Measurements from ENCODE around the gene RHOC.
A peak's percentile ranks its signal among the peaks of the same experiment; 100 is the strongest.

Gene RHOC

GRCh38 chr1:112698366-112699310 is 8.3 kb downstream of the RHOC start:
- no peak overlapping the region for H3K4me3 ChIP-seq (ENCODE audit: low read length)
- H3K56ac ChIP-seq (ENCODE audit: low read length) = peak overlapping the region; percentile 22
- no peak overlapping the region for H3K4me2 ChIP-seq (ENCODE audit: low read length)
- no peak overlapping the region for H3K4ac ChIP-seq (ENCODE audit: low read depth, low read length)
- H2BK5ac ChIP-seq (ENCODE audit: low read length) = no peak overlapping the region
- H2AK5ac ChIP-seq (ENCODE audit: low read length) = no peak overlapping the region
- H3K18ac ChIP-seq (ENCODE audit: low read length) = no peak overlapping the region
- peaks cover 24% of the 10 kb centered on the region for H3K36me3 ChIP-seq (ENCODE audit: control insufficient read depth, insufficient read depth, low read length)
- H4K5ac ChIP-seq (ENCODE audit: low read length) = no peak overlapping the region
- H3K27me3 ChIP-seq (ENCODE audit: insufficient read depth, low read length, poor library complexity) = no peaks in the 10 kb centered on the region
- H3K9ac ChIP-seq (ENCODE audit: low read length) = peak overlapping the region; percentile 44
- H2BK120ac ChIP-seq (ENCODE audit: low read depth, low read length) = no peak overlapping the region
- H3K23ac ChIP-seq (ENCODE audit: low read length) = no peak overlapping the region
- H3K79me2 ChIP-seq (ENCODE audit: control insufficient read depth, insufficient read depth, low read length) = peaks cover 2% of the 10 kb centered on the region
- DNase-seq = peak; percentile 92
- no peak overlapping the region for H2BK15ac ChIP-seq (replicated peaks; ENCODE audit: low read depth)
- H4K8ac ChIP-seq (ENCODE audit: low read depth, low read length) = no peak overlapping the region
- WGBS (ENCODE audit: extremely low coverage, insufficient coverage, low lambda C conversion rate) = no CpG with 5 or more reads among the region's 17 CpGs
- H3K79me1 ChIP-seq (ENCODE audit: low read length) = peaks cover 17% of the 10 kb centered on the region
- H3K4me1 ChIP-seq (ENCODE audit: control insufficient read depth, low read depth, low read length) = peaks cover 31% of the 10 kb centered on the region
- no peak overlapping the region for H3K27ac ChIP-seq (ENCODE audit: low read depth, low read length)

GRCh38 chr1:112697781-112698201 is 9.1 kb downstream of the RHOC start:
- no peaks in the 10 kb centered on the region for H3K27me3 ChIP-seq (ENCODE audit: insufficient read depth, low read length, poor library complexity)
- no peak overlapping the region for H3K4me3 ChIP-seq (ENCODE audit: low read length)
- H3K23ac ChIP-seq (ENCODE audit: low read length) = no peak overlapping the region
- no peaks in the 10 kb centered on the region for H3K79me2 ChIP-seq (ENCODE audit: control insufficient read depth, insufficient read depth, low read length)
- H3K36me3 ChIP-seq (ENCODE audit: control insufficient read depth, insufficient read depth, low read length) = peaks cover 22% of the 10 kb centered on the region
- no peak for DNase-seq
- no peak overlapping the region for H4K8ac ChIP-seq (ENCODE audit: low read depth, low read length)
- H3K79me1 ChIP-seq (ENCODE audit: low read length) = peaks cover 13% of the 10 kb centered on the region
- no peak overlapping the region for H3K4me2 ChIP-seq (ENCODE audit: low read length)
- H2BK120ac ChIP-seq (ENCODE audit: low read depth, low read length) = no peak overlapping the region
- H3K18ac ChIP-seq (ENCODE audit: low read length) = no peak overlapping the region
- H4K5ac ChIP-seq (ENCODE audit: low read length) = no peak overlapping the region
- WGBS (ENCODE audit: extremely low coverage, insufficient coverage, low lambda C conversion rate) = no CpG with 5 or more reads among the region's 9 CpGs
- no peak overlapping the region for H3K56ac ChIP-seq (ENCODE audit: low read length)
- no peak overlapping the region for H2BK15ac ChIP-seq (replicated peaks; ENCODE audit: low read depth)
- no peak overlapping the region for H3K9ac ChIP-seq (ENCODE audit: low read length)
- no peak overlapping the region for H3K27ac ChIP-seq (ENCODE audit: low read depth, low read length)
- no peak overlapping the region for H3K4ac ChIP-seq (ENCODE audit: low read depth, low read length)
- H3K4me1 ChIP-seq (ENCODE audit: control insufficient read depth, low read depth, low read length) = peaks cover 31% of the 10 kb centered on the region
- no peak overlapping the region for H2AK5ac ChIP-seq (ENCODE audit: low read length)
- no peak overlapping the region for H2BK5ac ChIP-seq (ENCODE audit: low read length)

GRCh38 chr1:112696578-112697314 is 10.2 kb downstream of the RHOC start:
- Histone ChIP-seq H3K36me3 (ENCODE audit: control insufficient read depth, insufficient read depth, low read length) (peaks cover 23% of the 10 kb centered on the region), H3K56ac (ENCODE audit: low read length) (no peak overlapping the region), H3K4me2 (ENCODE audit: low read length) (no peak overlapping the region), H3K18ac (ENCODE audit: low read length) (no peak overlapping the region), H4K8ac (ENCODE audit: low read depth, low read length) (no peak overlapping the region), H3K9ac (ENCODE audit: low read length) (no peak overlapping the region), H3K4ac (ENCODE audit: low read depth, low read length) (no peak overlapping the region), H3K4me3 (ENCODE audit: low read length) (no peak overlapping the region), H2AK5ac (ENCODE audit: low read length) (no peak overlapping the region), H3K23ac (ENCODE audit: low read length) (no peak overlapping the region), H4K5ac (ENCODE audit: low read length) (no peak overlapping the region), H2BK5ac (ENCODE audit: low read length) (no peak overlapping the region), H2BK15ac (replicated peaks; ENCODE audit: low read depth) (no peak overlapping the region), H3K79me1 (ENCODE audit: low read length) (peaks cover 8% of the 10 kb centered on the region), H3K27ac (ENCODE audit: low read depth, low read length) (no peak overlapping the region), H3K79me2 (ENCODE audit: control insufficient read depth, insufficient read depth, low read length) (no peaks in the 10 kb centered on the region), H2BK120ac (ENCODE audit: low read depth, low read length) (no peak overlapping the region), H3K4me1 (ENCODE audit: control insufficient read depth, low read depth, low read length) (peaks cover 28% of the 10 kb centered on the region), H3K27me3 (ENCODE audit: insufficient read depth, low read length, poor library complexity) (no peaks in the 10 kb centered on the region)
- no peak for DNase-seq
- no CpG with 5 or more reads among the region's 7 CpGs for WGBS (ENCODE audit: extremely low coverage, insufficient coverage, low lambda C conversion rate)

- no peak overlapping the region for H3K4me3 ChIP-seq (ENCODE audit: low read length)
- peaks cover 5% of the 10 kb centered on the region for H3K79me1 ChIP-seq (ENCODE audit: low read length)
- DNase-seq = no peak
- H3K36me3 ChIP-seq (ENCODE audit: control insufficient read depth, insufficient read depth, low read length) = peaks cover 21% of the 10 kb centered on the region
- H3K4me1 ChIP-seq (ENCODE audit: control insufficient read depth, low read depth, low read length) = peaks cover 19% of the 10 kb centered on the region
- H3K4me2 ChIP-seq (ENCODE audit: low read length) = no peak overlapping the region
- no peak overlapping the region for H3K18ac ChIP-seq (ENCODE audit: low read length)
- H2BK15ac ChIP-seq (replicated peaks; ENCODE audit: low read depth) = no peak overlapping the region
- no peak overlapping the region for H4K8ac ChIP-seq (ENCODE audit: low read depth, low read length)
- H3K27ac ChIP-seq (ENCODE audit: low read depth, low read length) = no peak overlapping the region
- no peak overlapping the region for H3K9ac ChIP-seq (ENCODE audit: low read length)
- H4K5ac ChIP-seq (ENCODE audit: low read length) = no peak overlapping the region
- H2BK120ac ChIP-seq (ENCODE audit: low read depth, low read length) = no peak overlapping the region
- no peaks in the 10 kb centered on the region for H3K79me2 ChIP-seq (ENCODE audit: control insufficient read depth, insufficient read depth, low read length)
- no peak overlapping the region for H3K56ac ChIP-seq (ENCODE audit: low read length)
- no peak overlapping the region for H2AK5ac ChIP-seq (ENCODE audit: low read length)
- H3K23ac ChIP-seq (ENCODE audit: low read length) = no peak overlapping the region
- H3K4ac ChIP-seq (ENCODE audit: low read depth, low read length) = no peak overlapping the region
- WGBS (ENCODE audit: extremely low coverage, insufficient coverage, low lambda C conversion rate) = no CpG with 5 or more reads among the region's 9 CpGs
- H3K27me3 ChIP-seq (ENCODE audit: insufficient read depth, low read length, poor library complexity) = no peaks in the 10 kb centered on the region
- H2BK5ac ChIP-seq (ENCODE audit: low read length) = no peak overlapping the region
Measured at GRCh38 chr1:112695276-112695675, 11.7 kb downstream of the RHOC start.

GRCh38 chr1:112694363-112694929 is 12.5 kb downstream of the RHOC start:
- Histone ChIP-seq H3K27ac (ENCODE audit: low read depth, low read length) (no peak overlapping the region), H3K23ac (ENCODE audit: low read length) (no peak overlapping the region), H3K36me3 (ENCODE audit: control insufficient read depth, insufficient read depth, low read length) (peaks cover 17% of the 10 kb centered on the region), H3K18ac (ENCODE audit: low read length) (no peak overlapping the region), H3K56ac (ENCODE audit: low read length) (no peak overlapping the region), H2AK5ac (ENCODE audit: low read length) (no peak overlapping the region), H4K8ac (ENCODE audit: low read depth, low read length) (no peak overlapping the region), H2BK120ac (ENCODE audit: low read depth, low read length) (no peak overlapping the region), H2BK5ac (ENCODE audit: low read length) (no peak overlapping the region), H4K5ac (ENCODE audit: low read length) (no peak overlapping the region), H3K4me3 (ENCODE audit: low read length) (no peak overlapping the region), H3K4me2 (ENCODE audit: low read length) (no peak overlapping the region), H3K79me1 (ENCODE audit: low read length) (no peaks in the 10 kb centered on the region), H3K9ac (ENCODE audit: low read length) (no peak overlapping the region), H3K4me1 (ENCODE audit: control insufficient read depth, low read depth, low read length) (peaks cover 10% of the 10 kb centered on the region), H3K4ac (ENCODE audit: low read depth, low read length) (no peak overlapping the region), H3K27me3 (ENCODE audit: insufficient read depth, low read length, poor library complexity) (no peaks in the 10 kb centered on the region), H3K79me2 (ENCODE audit: control insufficient read depth, insufficient read depth, low read length) (no peaks in the 10 kb centered on the region), H2BK15ac (replicated peaks; ENCODE audit: low read depth) (no peak overlapping the region)
- WGBS (ENCODE audit: extremely low coverage, insufficient coverage, low lambda C conversion rate) = no CpG with 5 or more reads among the region's 15 CpGs
- DNase-seq = no peak
